Adrenal gland (tissue), 12 donors: ENCODE measurements around the gene CHD3. TPM values are rescaled to one million over a fixed set of nuclear protein-coding genes. Genes with fewer than 3 reads are reported as not detected.

Experiments
- DNase-seq, 7 donors: peaks; one replicate each; pipeline ENCODE4 v3.0.0-alpha.2; 2019 to 2020
- H3K27ac ChIP-seq, 5 donors: fragments of 200-600 bp; sonication (generic) in 4 of 5; 1 replicate in 3 of 5; 2 replicates in 2 of 5; pipeline versions ENCODE4 v1.5.1 to v1.8.0; 2016 to 2020; ENCODE audit warnings: mild to moderate bottlenecking in 1 of 5
- H3K27me3 ChIP-seq: fragments of 200-600 bp; 2 replicates; pipeline ENCODE4 v1.8.0; 2021
- H3K36me3 ChIP-seq, 2 donors: fragments of 200-600 bp; replicated peaks in 1 of 2; 1 replicate in 1 of 2; 2 replicates in 1 of 2; pipeline versions ENCODE4 v1.5.1 to v1.8.0; 2018 to 2022
- H3K4me1 ChIP-seq, 2 donors: fragments of 200-600 bp; replicated peaks in 1 of 2; 1 replicate in 1 of 2; 2 replicates in 1 of 2; pipeline versions ENCODE4 v1.5.1 to v1.8.0; 2018 to 2021
- H3K4me3 ChIP-seq, 4 donors: fragments of 200-600 bp; sonication (generic) in 3 of 4; one replicate each; pipeline ENCODE4 v1.5.1; 2016 to 2018
- H3K9me3 ChIP-seq, 3 donors: fragments of 200-600 bp; sonication (generic) in 1 of 3; replicated peaks in 1 of 3; 1 replicate in 2 of 3; 2 replicates in 1 of 3; pipeline versions ENCODE4 v1.5.1 to v1.8.0; 2016 to 2021
- CTCF ChIP-seq, 6 experiments: fragments of 450-650 bp in 4 of 6; fragments of 200-600 bp in 2 of 6; sonication (generic) in 1 of 6; IDR thresholded peaks; 1 replicate in 5 of 6; 2 replicates in 1 of 6; pipeline versions ENCODE4 v1.5.1 to v1.8.0; 2016 to 2021; ENCODE audit warnings: antibody characterized with exemption in 6 of 6, mild to moderate bottlenecking in 2 of 6, moderate library complexity in 1 of 6
- POLR2A ChIP-seq, 2 donors: fragments of 450-650 bp; IDR thresholded peaks; one replicate each; pipeline ENCODE4 v1.6.1; 2017; ENCODE audit warnings: antibody characterized with exemption in 2 of 2, mild to moderate bottlenecking in 2 of 2, moderate library complexity in 1 of 2
- WGBS, 4 donors: extraction: QIAGEN DNeasy Blood & Tissue Kit in 2 of 4; methylation state at CpG; one replicate each; pipeline versions ENCODE4 v1.1.5 to v1.1.7; 2013 to 2017; 5-methylcytosine and 5-hydroxymethylcytosine counted together
- intact Hi-C, 2 donors: fragments of 100-400 bp; cut with DNase I; formaldehyde crosslinking; loops; one replicate each; pipeline versions ENCODE4 v1.14.1 to v1.15.0; 2022 to 2023
- polyA plus RNA-seq, 3 donors: library from polyadenylated mRNA; stranded (reverse); fragments of 200-250 nt in 2 of 3; fragments of 350-450 nt in 1 of 3; fragmentation: Illumina TruSeq in 1 of 3; extraction: RNeasy Lipid Tissue Mini Kit (QIAGEN cat#74804) in 1 of 3; gene quantifications; one replicate each; pipeline ENCODE4 v1.2.3, GENCODE V29; 2013 to 2014
- total RNA-seq, 9 donors: library from RNA; depleted of rRNA in 4 of 9; stranded (reverse); fragments of >200 nt in 4 of 9; fragments of 120-200 nt in 1 of 9; fragmentation: NEBNext Ultra II Directional in 1 of 9; extraction: Animal tissue kit (Norgen Biotek cat#: 25700) in 1 of 9; gene quantifications; one replicate each; pipeline versions ENCODE4 v1.1.0 to v1.2.4, GENCODE V29; 2013 to 2023
- donor health status: healthy with polysubstance abuse.
- donor health status: Bipolar disorder and iron deficiency.
- donor health status: DM: yes; HTN: yes; CAD: no.
- donor health status: DM: no; HTN: no; CAD: no.
- donor health status: DM: no; HTN: no; CAD: no.
- donor health status: DM: yes; HTN: yes; CAD: no.

Gene CHD3
- total and polyA plus RNA-seq, 12 donors = 43.8 to 326 (median 91.5) TPM

DNA sequence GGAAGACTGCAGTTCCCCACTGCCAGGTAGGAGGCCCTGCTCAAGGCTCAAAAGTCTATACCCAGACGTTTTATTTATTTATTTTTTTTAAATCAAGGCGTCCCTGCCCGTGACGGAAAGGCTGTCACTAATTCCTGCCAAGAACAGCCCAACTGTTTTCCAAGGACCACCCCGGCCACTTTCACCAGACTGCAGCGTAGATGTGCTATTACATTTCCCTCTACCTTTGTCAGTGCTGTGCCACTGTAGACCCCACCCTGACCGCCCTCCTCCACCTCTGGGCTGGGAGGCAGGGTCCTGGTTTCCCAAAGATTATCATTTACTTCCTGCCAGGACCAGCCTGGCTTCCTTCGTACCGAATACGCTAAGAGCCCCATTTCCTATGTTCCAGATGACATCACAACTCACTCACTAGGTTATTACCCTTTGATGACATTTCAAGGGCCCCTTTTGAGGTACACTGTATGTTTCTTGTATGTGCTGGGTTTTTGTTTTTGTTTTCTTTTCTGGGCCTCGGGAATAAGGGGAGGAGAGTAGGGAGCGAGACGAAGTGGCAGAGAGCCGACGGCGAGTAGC is 33.8 kb downstream of the CHD3 start:
- DNase-seq = no peak
- peak overlapping the region in 2 of 4 donors; percentile 21 to 58 for H3K4me3 ChIP-seq
- no peaks in the 10 kb centered on the region for H3K9me3 ChIP-seq
- 27 to 33% (median 32%) methylated on average over 16 of the region's 16 CpGs for WGBS, 4 donors
- H3K27me3 ChIP-seq = no peaks in the 10 kb centered on the region
- intact Hi-C loops = no loop called here
- peaks cover 11% of the 10 kb centered on the region in 2 donors for H3K4me1 ChIP-seq
- peak overlapping the region in 4 of 5 donors; percentile 15 to 61 (median 24) for H3K27ac ChIP-seq
- TF ChIP-seq CTCF (IDR thresholded peaks at IDR 0.05) (peak in 1 of 6 experiments; percentile 7), POLR2A (IDR thresholded peaks at IDR 0.05) (no peak)
- no peaks in the 10 kb centered on the region for H3K36me3 ChIP-seq

GRCh38 chr17:7922845-7923628 is 34.4 kb downstream of the CHD3 start:
- Histone ChIP-seq H3K9me3 (no peaks in the 10 kb centered on the region), H3K27me3 (no peaks in the 10 kb centered on the region), H3K4me1 (peaks cover 11% of the 10 kb centered on the region in 2 donors), H3K4me3 (peak overlapping the region in 2 of 4 donors; percentile 21 to 58), H3K27ac (peak overlapping the region in 4 of 5 donors; percentile 15 to 61 (median 24)), H3K36me3 (no peaks in the 10 kb centered on the region)
- DNase-seq = peak; percentile 82 to 93 (median 87)
- no peak for TF ChIP-seq CTCF (IDR thresholded peaks at IDR 0.05)
- TF ChIP-seq POLR2A (IDR thresholded peaks at IDR 0.05) = peak in 1 of 2 donors; percentile 72
- 19 to 39% (median 24%) methylated on average over 17 to 45 of the region's 45 CpGs for WGBS, 4 donors
- intact Hi-C loops = no loop called here

- H3K9me3 ChIP-seq = no peaks in the 10 kb centered on the region
- WGBS, 4 donors = 80 to 93% (median 91%) methylated on average over 3 of the region's 3 CpGs
- intact Hi-C loops = no loop called here
- peaks cover 14 to 15% of the 10 kb centered on the region in 2 donors for H3K4me1 ChIP-seq
- TF ChIP-seq POLR2A (IDR thresholded peaks at IDR 0.05) (no peak), CTCF (IDR thresholded peaks at IDR 0.05) (no peak)
- no peak for DNase-seq
- no peak overlapping the region for H3K27ac ChIP-seq
- H3K36me3 ChIP-seq = no peaks in the 10 kb centered on the region
- no peaks in the 10 kb centered on the region for H3K27me3 ChIP-seq
- no peak overlapping the region for H3K4me3 ChIP-seq
Measured at GRCh38 chr17:7927596-7927995, 39.0 kb downstream of the CHD3 start.

DNA sequence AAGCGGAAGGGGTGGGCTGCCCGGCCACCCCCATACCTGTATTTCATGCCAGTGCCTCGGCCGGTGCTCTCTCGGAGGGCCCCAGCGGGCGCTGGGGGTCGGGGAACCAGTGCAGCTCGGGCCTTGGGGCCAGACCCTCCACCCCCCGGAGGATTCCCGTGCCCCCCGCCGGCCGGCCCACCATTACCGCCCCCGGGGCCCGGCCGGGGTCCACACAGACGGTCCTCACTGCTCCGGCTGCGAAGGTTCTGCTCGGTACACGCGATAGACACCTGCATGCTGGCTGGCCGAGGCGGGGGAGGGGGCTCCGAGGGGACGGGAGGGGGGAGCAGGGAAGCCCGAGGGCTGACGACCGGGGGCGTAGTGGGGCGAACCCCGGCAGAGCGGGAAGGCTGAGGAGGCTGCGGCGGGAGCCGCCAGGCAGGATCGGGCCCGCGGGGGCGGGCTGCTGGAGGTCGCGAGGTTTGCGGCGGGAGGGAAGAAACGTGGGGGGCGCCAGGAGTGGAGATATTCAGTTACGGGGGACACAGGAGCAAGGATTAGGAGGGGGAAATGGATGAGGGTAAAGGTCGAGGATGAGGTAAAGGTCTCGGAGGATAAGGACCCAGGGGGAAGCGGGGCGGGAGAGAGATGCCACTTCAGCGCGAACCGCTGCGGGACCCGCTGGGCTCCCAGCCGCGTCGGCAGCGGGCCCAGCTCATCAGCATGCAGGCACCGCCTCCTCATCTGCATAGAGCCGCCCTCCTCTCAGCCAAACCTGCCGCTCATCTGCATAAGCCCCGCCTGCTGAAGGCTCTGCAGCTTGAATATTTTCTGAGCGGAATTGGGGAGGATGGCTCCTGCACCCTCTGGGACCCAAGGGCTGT is 40.8 kb downstream of the CHD3 start, which contains the start of gene KCNAB3:
KCNAB3 (minus strand) TSS at position 699 of the 866 bp plus-strand sequence; CDS start at position 278, 421 bp downstream.
- H3K27ac ChIP-seq = no peak within 1 kb of the TSS
- 41 to 61% (median 43%) methylated on average over 41 to 67 of the region's 67 CpGs for WGBS, 4 donors
- TF ChIP-seq CTCF (IDR thresholded peaks at IDR 0.05) (no peak), POLR2A (IDR thresholded peaks at IDR 0.05) (no peak)
- DNase-seq = peak in 4 of 7 donors; percentile 40 to 69 (median 44)
- no peaks in the 10 kb centered on the region for H3K9me3 ChIP-seq
- H3K4me1 ChIP-seq = peaks cover 16 to 19% of the 10 kb centered on the region in 2 donors
- no peak within 1 kb of the TSS for H3K4me3 ChIP-seq
- H3K27me3 ChIP-seq = no peaks in the 10 kb centered on the region
- no peaks in the 10 kb centered on the region for H3K36me3 ChIP-seq
- intact Hi-C loops = loop anchor here in 1 of 2 donors (10.0 kb wide), 1 partner anchor 55 kb away; no protein-coding TSS in a partner anchor
